ENCODE results near the gene SLC25A33. TPM values are rescaled to one million over a fixed set of nuclear protein-coding genes. Genes with fewer than 3 reads are reported as not detected.

SLC25A33 gene
- total RNA-seq, 1 experiment from 2014 or later = 9.4 TPM

- Mint-ChIP-seq H3K36me3 (ENCODE audit: insufficient read depth in 1 of 3, low read depth in 3 of 3) (peaks cover 2 to 6% (median 5%) of the 10 kb centered on the region in 3 experiments; a peak in 5 of 7 replicates), H3K27me3 (ENCODE audit: low read depth) (peaks cover 7% of the 10 kb centered on the region), H3K27ac (0 out of 7 replicates have a peak overlapping the region, but pooled peaks of 1 of the 3 experiments have one; percentile 57), H3K4me3 (peak overlapping the region; percentile 86 to 90), H3K4me1 (peaks cover 32 to 39% of the 10 kb centered on the region in 2 experiments), H3K9me3 (peaks cover 0 to 2% of the 10 kb centered on the region in 2 experiments; a peak in 2 of 5 replicates)
- H2BK20ac ChIP-seq (ENCODE audit: low read depth, low read length, poor library complexity, severe bottlenecking) = no peak overlapping the region
- H3K56ac ChIP-seq (ENCODE audit: insufficient read length, low read depth, low read length) = no peak overlapping the region
- no peak overlapping the region for H3T11ph ChIP-seq (ENCODE audit: low read length)
- no peak for DNase-seq
- peaks cover 5% of the 10 kb centered on the region; the same call in 1 of the 2 replicates for H3K4me1 ChIP-seq (ENCODE audit: insufficient read depth, low read length)
- no peak overlapping the region for H4K5ac ChIP-seq (ENCODE audit: insufficient read length, low read depth, low read length)
- no peak overlapping the region for H2BK5ac ChIP-seq (ENCODE audit: insufficient read length, low read length)
- H3K27ac ChIP-seq (ENCODE audit: insufficient read length, low read depth, low read length) = no peak overlapping the region
- no peaks in the 10 kb centered on the region for H3K9me3 ChIP-seq (ENCODE audit: control insufficient read depth, low read depth, low read length)
- H4K91ac ChIP-seq (ENCODE audit: insufficient read length, low read depth, low read length) = no peak overlapping the region
- no peak overlapping the region for H2AK5ac ChIP-seq (ENCODE audit: insufficient read length, low read length)
- H2AFZ ChIP-seq (ENCODE audit: low read length) = no peak overlapping the region
- WGBS (ENCODE audit: extremely low coverage, insufficient read length, low lambda C conversion rate) = no CpG with 5 or more reads among the region's 63 CpGs
- H2BK120ac ChIP-seq (ENCODE audit: low read depth, low read length, poor library complexity, severe bottlenecking) = no peak overlapping the region
- no peak overlapping the region for H2BK15ac ChIP-seq (ENCODE audit: low read depth, low read length)
- H3K79me2 ChIP-seq (ENCODE audit: insufficient read depth, low read length) = peaks cover 14% of the 10 kb centered on the region; the same call in 1 of the 2 replicates
- H3K4me2 ChIP-seq (ENCODE audit: insufficient read depth, insufficient read length, low read length) = peak overlapping the region; percentile 84
- H3K9ac ChIP-seq (ENCODE audit: extremely low read depth, insufficient read length, low read length) = peak overlapping the region; percentile 57
- peaks cover 9% of the 10 kb centered on the region for H3K23me2 ChIP-seq (ENCODE audit: insufficient read length, low read depth, low read length, poor library complexity, severe bottlenecking)
- H4K8ac ChIP-seq (replicated peaks; ENCODE audit: insufficient read length, low read depth, low read length) = no peak overlapping the region
- no peaks in the 10 kb centered on the region for H3K27me3 ChIP-seq (ENCODE audit: insufficient read depth, low read length)
- TF ChIP-seq CTCF (conservative IDR thresholded peaks at IDR 0.05) = no peak
- H3K79me1 ChIP-seq (ENCODE audit: insufficient read depth, low read depth, low read length, poor library complexity, severe bottlenecking) = peaks cover 7% of the 10 kb centered on the region
- H3K18ac ChIP-seq (ENCODE audit: insufficient read length, low read depth, low read length) = no peak overlapping the region
- no peak overlapping the region for H3K4ac ChIP-seq (ENCODE audit: low read depth, low read length)
- H3K14ac ChIP-seq (ENCODE audit: insufficient read depth, low read length) = peak overlapping the region; percentile 62
- H4K20me1 ChIP-seq (ENCODE audit: control insufficient read depth, insufficient read depth, insufficient read length) = no peaks in the 10 kb centered on the region
- H3K23ac ChIP-seq (ENCODE audit: insufficient read length, low read depth, low read length) = no peak overlapping the region
- no peak overlapping the region for H2BK12ac ChIP-seq (ENCODE audit: insufficient read length, low read depth, low read length)
Measured at GRCh38 chr1:9589144-9589718, 50.0 kb downstream of the SLC25A33 start.

Data from H9 (cell line).